ENCODE data around the gene PLEKHG1.

Gene PLEKHG1

GRCh38 chr6:150589852-150590251, 9.8 kb upstream of the PLEKHG1 start:
- no peaks in the 10 kb centered on the region for H3K4me1 ChIP-seq (ENCODE audit: control insufficient read depth in 1 of 2, insufficient read depth in 1 of 2, low read depth in 1 of 2, low read length in 1 of 2)
- H3K4me3 ChIP-seq (ENCODE audit: low read depth in 1 of 2, low read length in 1 of 2) = no peak overlapping the region
- no peaks in the 10 kb centered on the region for H3K9me3 ChIP-seq
- H3K27me3 ChIP-seq = peaks cover 34% of the 10 kb centered on the region
- H3K36me3 ChIP-seq = no peaks in the 10 kb centered on the region
- no peak overlapping the region for H3K27ac ChIP-seq
- no peak for TF ChIP-seq CTCF (IDR thresholded peaks at IDR 0.05)

DNA sequence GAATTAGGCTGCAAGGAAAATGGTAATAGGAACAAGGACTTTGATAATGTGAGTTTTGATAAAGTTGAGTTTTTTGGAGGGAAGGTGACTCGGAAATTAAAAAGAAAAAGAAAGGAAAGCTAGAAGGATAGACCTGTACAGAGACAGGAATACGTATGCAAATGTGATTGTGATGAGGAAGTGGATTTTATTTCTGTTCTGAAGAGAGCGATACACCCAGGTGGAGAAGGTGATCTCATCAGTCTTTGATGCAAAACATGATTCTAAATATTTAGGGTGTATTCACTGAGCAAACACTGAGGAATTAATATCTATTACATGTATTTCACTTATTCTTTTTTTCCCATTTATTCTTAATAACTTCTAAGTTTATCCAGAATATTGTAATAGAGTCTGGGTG, 9.2 kb upstream of the PLEKHG1 start:
- Histone ChIP-seq H3K9me3 (no peaks in the 10 kb centered on the region), H3K4me1 (ENCODE audit: control insufficient read depth in 1 of 2, insufficient read depth in 1 of 2, low read depth in 1 of 2, low read length in 1 of 2) (no peaks in the 10 kb centered on the region), H3K4me3 (ENCODE audit: low read depth in 1 of 2, low read length in 1 of 2) (no peak overlapping the region), H3K36me3 (no peaks in the 10 kb centered on the region), H3K27me3 (peaks cover 40% of the 10 kb centered on the region), H3K27ac (no peak overlapping the region)
- no peak for TF ChIP-seq CTCF (IDR thresholded peaks at IDR 0.05)

DNA sequence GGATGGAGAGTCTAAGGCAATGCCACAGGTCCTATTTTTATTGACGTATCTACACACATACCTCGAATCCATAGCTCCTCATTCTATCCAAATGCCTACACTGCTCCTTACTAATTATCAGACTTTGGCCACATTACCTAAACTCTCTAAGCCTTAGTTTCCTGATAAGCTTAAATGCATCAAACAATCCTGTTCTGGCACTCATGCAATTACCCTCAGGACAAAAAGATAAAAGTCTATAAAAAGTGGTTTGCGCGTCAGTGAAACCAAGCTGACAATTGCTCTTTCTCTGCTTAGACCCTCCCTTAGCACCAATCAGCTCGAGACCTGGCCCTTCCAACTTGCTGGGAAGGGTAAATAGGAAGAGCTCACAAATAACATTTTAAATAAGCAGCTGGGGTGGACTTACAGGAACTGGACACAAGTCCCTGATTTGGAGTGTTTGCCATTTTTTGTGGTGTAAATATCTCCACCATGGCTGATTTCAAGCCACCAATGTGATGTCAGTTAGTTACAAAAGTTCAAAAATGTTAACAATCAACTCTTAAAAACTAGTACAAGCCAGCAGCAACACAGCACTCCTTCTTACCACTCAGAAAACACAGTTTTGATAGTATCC, 7.2 kb upstream of the PLEKHG1 start:
- H3K36me3 ChIP-seq = no peaks in the 10 kb centered on the region
- no peak overlapping the region for H3K4me3 ChIP-seq (ENCODE audit: low read depth in 1 of 2, low read length in 1 of 2)
- no peak for TF ChIP-seq CTCF (IDR thresholded peaks at IDR 0.05)
- H3K9me3 ChIP-seq = no peaks in the 10 kb centered on the region
- peaks cover 60% of the 10 kb centered on the region for H3K27me3 ChIP-seq
- H3K27ac ChIP-seq = no peak overlapping the region
- no peaks in the 10 kb centered on the region for H3K4me1 ChIP-seq (ENCODE audit: control insufficient read depth in 1 of 2, insufficient read depth in 1 of 2, low read depth in 1 of 2, low read length in 1 of 2)

- no peaks in the 10 kb centered on the region for H3K36me3 ChIP-seq
- no peaks in the 10 kb centered on the region for H3K4me1 ChIP-seq (ENCODE audit: control insufficient read depth in 1 of 2, insufficient read depth in 1 of 2, low read depth in 1 of 2, low read length in 1 of 2)
- no peak overlapping the region for H3K27ac ChIP-seq
- no peak overlapping the region for H3K4me3 ChIP-seq (ENCODE audit: low read depth in 1 of 2, low read length in 1 of 2)
- H3K27me3 ChIP-seq = peaks cover 66% of the 10 kb centered on the region
- no peaks in the 10 kb centered on the region for H3K9me3 ChIP-seq
- no peak for TF ChIP-seq CTCF (IDR thresholded peaks at IDR 0.05)
Observed at GRCh38 chr6:150593119-150593518, 6.6 kb upstream of the PLEKHG1 start.

DNA sequence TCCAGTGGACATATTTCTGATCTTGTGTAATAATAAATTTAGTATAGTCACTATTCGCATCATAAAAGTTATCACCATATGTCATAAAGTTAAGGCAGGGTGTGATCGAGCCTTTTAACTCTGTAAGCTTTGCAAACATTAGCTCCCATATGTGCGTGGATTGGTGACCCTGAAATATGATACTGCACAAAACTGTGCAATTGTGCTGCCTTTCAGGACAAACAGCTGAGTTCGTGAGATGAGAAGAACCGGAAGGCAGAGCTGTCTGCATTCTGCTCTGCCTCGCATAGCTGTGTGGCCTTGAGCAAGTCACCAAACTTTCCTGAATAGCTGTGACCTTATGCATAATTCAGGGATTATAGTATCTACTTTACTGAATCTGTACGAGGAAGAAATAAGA, 3.2 kb upstream of the PLEKHG1 start:
- H3K9me3 ChIP-seq = no peaks in the 10 kb centered on the region
- no peak for TF ChIP-seq CTCF (IDR thresholded peaks at IDR 0.05)
- H3K4me1 ChIP-seq (ENCODE audit: control insufficient read depth in 1 of 2, insufficient read depth in 1 of 2, low read depth in 1 of 2, low read length in 1 of 2) = peaks cover 0 to 13% of the 10 kb centered on the region in 2 experiments
- peaks cover 94% of the 10 kb centered on the region for H3K27me3 ChIP-seq
- no peaks in the 10 kb centered on the region for H3K36me3 ChIP-seq
- H3K4me3 ChIP-seq (ENCODE audit: low read depth in 1 of 2, low read length in 1 of 2) = no peak overlapping the region
- no peak overlapping the region for H3K27ac ChIP-seq

All from neutrophil (primary cell).